T-helper 1 cell (primary cell): ENCODE measurements around the gene CRELD1.

ENCODE experiments used
- DNase-seq, 5 donors: peaks; one replicate each; pipeline ENCODE4 v3.0.0-alpha.2; 2012 to 2020

Gene CRELD1

GRCh38 chr3:9965200-9965875, 31.7 kb downstream of the CRELD1 start:
- DNase-seq: no peak

- no peak for DNase-seq
These were observed 33.2 kb downstream of the CRELD1 start for GRCh38 chr3:9966841-9967240.

GRCh38 chr3:9969632-9970019, 36.0 kb downstream of the CRELD1 start:
- no peak for DNase-seq

- DNase-seq: no peak
These were observed 36.5 kb downstream of the CRELD1 start for GRCh38 chr3:9970020-9970652.

DNA sequence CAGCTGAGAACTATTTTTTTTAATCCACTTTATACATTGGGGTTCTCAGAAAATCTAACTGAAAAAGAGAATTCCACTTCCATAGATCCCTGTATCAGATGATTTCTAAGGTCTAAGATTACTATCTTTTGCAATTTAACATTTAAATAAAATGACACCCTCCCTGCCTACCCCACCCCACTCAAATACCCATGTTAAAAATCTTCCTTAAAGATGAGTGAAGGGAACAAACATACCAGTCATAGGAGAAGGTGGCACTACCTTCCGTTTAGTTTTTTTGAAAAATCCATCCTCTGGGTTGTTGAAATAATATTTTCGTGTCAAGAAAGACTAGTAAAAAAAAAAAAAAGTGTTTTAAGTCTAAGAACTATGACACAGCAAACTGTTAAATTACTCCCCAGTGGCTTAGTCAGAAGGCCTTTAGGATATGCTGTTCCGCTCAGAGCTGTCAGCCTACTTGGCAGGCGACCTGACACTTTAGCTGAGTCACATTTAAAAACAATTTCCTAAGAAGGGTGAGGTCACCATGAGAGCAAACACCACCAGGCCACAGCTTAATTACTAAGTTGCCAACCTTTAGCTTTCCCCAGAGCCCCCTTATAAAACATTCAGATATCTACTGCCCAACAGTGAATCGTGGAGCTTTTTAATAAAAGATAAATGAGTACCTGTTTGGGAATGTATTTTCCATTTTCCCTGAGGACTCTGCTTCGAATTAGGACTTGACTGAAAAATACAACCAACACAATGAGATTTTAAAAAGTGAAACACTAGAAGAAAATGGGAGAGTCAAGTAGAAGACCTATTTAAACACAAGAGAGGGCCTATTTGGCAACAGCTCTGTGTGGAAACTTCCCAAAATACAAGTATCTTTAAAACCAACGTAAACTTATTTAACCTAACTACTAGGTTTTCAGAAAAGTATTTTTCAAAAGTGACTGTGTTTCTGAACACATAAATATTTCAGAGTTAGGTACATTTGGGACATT, 43.4 kb downstream of the CRELD1 start:
- DNase-seq: peak in 1 of 5 donors; percentile 62

- no peak for DNase-seq
These were observed 45.2 kb downstream of the CRELD1 start for GRCh38 chr3:9978710-9979305.

GRCh38 chr3:9980251-9980650, 46.6 kb downstream of the CRELD1 start:
- DNase-seq: no peak

GRCh38 chr3:9986230-9986725, 52.6 kb downstream of the CRELD1 start:
- DNase-seq: no peak

- no peak for DNase-seq
These were observed 60.6 kb downstream of the CRELD1 start for GRCh38 chr3:9994086-9994844.
